ENCODE results near the gene DAND5. TPM values are rescaled to one million over a fixed set of nuclear protein-coding genes. Genes with fewer than 3 reads are reported as not detected.

The DAND5 gene
- total and polyA plus RNA-seq, 10 of the 15 experiments (the other 5 are each of a cell fraction or from before 2014, with no cell fraction given): 0.06 to 0.15 (median 0.12) TPM; not detected in 5

GRCh38 chr19:13016628-13017305 is 47.4 kb downstream of the DAND5 start:
- ChIA-PET CTCF (interaction anchor here (1.0 to 1.3 kb wide), 3 partner anchors 12 to 51 kb away, joined by 3 to 6 read pairs (median 4); no protein-coding TSS in a partner anchor), POLR2A (no interaction called here), SMC1A (ENCODE audit: uncharacterized antibody, unreplicated experiment) (interaction anchor here (1.4 kb wide), 1 partner anchor 13 kb away, joined by 4 read pairs; no protein-coding TSS in a partner anchor), RAD21 (ENCODE audit: unreplicated experiment) (interaction anchor here (1.4 kb wide), 1 partner anchor 15 kb away, joined by 3 read pairs; no protein-coding TSS in a partner anchor)
- Histone ChIP-seq H3K9ac (ENCODE audit: control insufficient read depth, insufficient read depth, low read length) (no peak overlapping the region), H3K4me2 (ENCODE audit: control insufficient read depth, insufficient read depth) (no peak overlapping the region), H2AFZ (ENCODE audit: control insufficient read depth, low read depth, low read length) (no peak overlapping the region), H3K27me3 (replicated peaks in 1 of 2; ENCODE audit: control insufficient read depth in 2 of 2, insufficient read depth in 2 of 2, low read length in 1 of 2) (peaks cover 12 to 28% of the 10 kb centered on the region in 2 experiments), H3K36me3 (ENCODE audit: control insufficient read depth in 2 of 2, insufficient read depth in 2 of 2, low read length in 1 of 2) (no peaks in the 10 kb centered on the region), H4K20me1 (ENCODE audit: control insufficient read depth, insufficient read depth) (no peaks in the 10 kb centered on the region), H3K4me1 (ENCODE audit: control insufficient read depth, insufficient read depth, low read length) (peaks cover 6% of the 10 kb centered on the region; the same call in 1 of the 2 replicates), H3K27ac (ENCODE audit: control insufficient read depth, insufficient read depth) (no peak overlapping the region), H3K4me3 (no peak overlapping the region), H3K9me3 (replicated peaks; ENCODE audit: control insufficient read depth, insufficient read depth, low read length) (no peaks in the 10 kb centered on the region), H3K79me2 (ENCODE audit: control insufficient read depth, insufficient read depth, low read length) (no peaks in the 10 kb centered on the region)
- in situ Hi-C loops (cut with MboI): no loop called here
- intact Hi-C loops (cut with micrococcal nuclease; ENCODE audit: unreplicated experiment): no loop called here
- 54% methylated on average over 22 of the region's 22 CpGs for WGBS (ENCODE audit: insufficient coverage, insufficient replicate concordance, low lambda C conversion rate, missing lambda C conversion rate)
- DNase-seq (ENCODE audit: low read depth, low spot score) (no peak), ATAC-seq (no peak; the same call in 2 of the 3 replicates), FAIRE-seq (no peak)
- no TSS peak for BruUV-seq (replicated peaks)
- TF ChIP-seq GATAD2B (conservative IDR thresholded peaks at IDR 0.05; ENCODE audit: low read depth): no peak
- TF ChIP-seq POU2F2 (IDR thresholded peaks at IDR 0.05; ENCODE audit: borderline replicate concordance, low read depth, low read length): no peak
- no peak for TF ChIP-seq EZH2 (IDR thresholded peaks at IDR 0.05; ENCODE audit: borderline replicate concordance, control insufficient read depth, low read depth, low read length)
- no peak for TF ChIP-seq RELA (IDR thresholded peaks at IDR 0.05; ENCODE audit: borderline replicate concordance, partially characterized antibody)
- TF ChIP-seq HDAC2 (IDR thresholded peaks at IDR 0.05): no peak
- no peak for TF ChIP-seq ZSCAN29 (IDR thresholded peaks at IDR 0.05)
- no peak for TF ChIP-seq PKNOX1 (IDR thresholded peaks at IDR 0.05)
- TF ChIP-seq NFYA (IDR thresholded peaks at IDR 0.05; ENCODE audit: borderline replicate concordance, low read depth, low read length): no peak
- no peak for TF ChIP-seq SMARCA5 (IDR thresholded peaks at IDR 0.05)
- TF ChIP-seq MAX (IDR thresholded peaks at IDR 0.05; ENCODE audit: low read depth, low read length): no peak
- no peak for TF ChIP-seq SMAD1 (IDR thresholded peaks at IDR 0.05; ENCODE audit: low read depth, partially characterized antibody)
- TF ChIP-seq SP1 (IDR thresholded peaks at IDR 0.05; ENCODE audit: low read depth, low read length): no peak
- TF ChIP-seq MEF2A (IDR thresholded peaks at IDR 0.05; ENCODE audit: insufficient read depth, low read depth, low read length): no peak
- TF ChIP-seq PRDM15 (CRISPR knock-in tag; IDR thresholded peaks at IDR 0.05): no peak
- no peak for TF ChIP-seq CREM (IDR thresholded peaks at IDR 0.05; ENCODE audit: low read depth)
- TF ChIP-seq BCLAF1 (IDR thresholded peaks at IDR 0.05): no peak

Measured in GM12878 (cell line).